ENCODE results near the gene BUD13. TPM values are rescaled to one million over a fixed set of nuclear protein-coding genes. Genes with fewer than 3 reads are reported as not detected.
"Not testable (repeated sequence)": the region's sequence is repeated elsewhere in the genome, so short reads cannot be mapped to it uniquely, and the experiment has no call there.

The BUD13 gene
- polyA plus RNA-seq, result 10 to 100 TPM in 2 of 3 donors, 1 to 10 TPM in 1; 8.1 to 17.8 (median 11.0) TPM

- 0% methylated on average over 69 to 73 of the region's 73 CpGs for WGBS, 3 donors
- H3K27ac ChIP-seq (ENCODE audit: low read depth, low read length), result no peak within 1 kb of the TSS
Measured at GRCh38 chr11:116772443-116773202, at the start of gene BUD13. BUD13 (minus strand) TSS chr11:116772987; CDS start chr11:116772964, 23 bp downstream.

GRCh38 chr11:116822575-116822974 lies 49.8 kb upstream of the BUD13 start:
- 72 to 75% (median 74%) methylated on average over 5 of the region's 5 CpGs for WGBS, 3 donors
- no peak overlapping the region for H3K27ac ChIP-seq (ENCODE audit: low read depth, low read length)

GRCh38 chr11:116821050-116821918 lies 48.5 kb upstream of the BUD13 start:
- 92 to 94% (median 94%) methylated on average over 51 of the region's 51 CpGs for WGBS, 3 donors
- no peak overlapping the region for H3K27ac ChIP-seq (ENCODE audit: low read depth, low read length)

GRCh38 chr11:116819049-116819448 lies 46.3 kb upstream of the BUD13 start:
- no peak overlapping the region for H3K27ac ChIP-seq (ENCODE audit: low read depth, low read length)
- WGBS, 3 donors, result 87 to 90% (median 89%) methylated on average over 9 of the region's 9 CpGs

- 72 to 87% (median 73%) methylated on average over 6 of the region's 6 CpGs for WGBS, 3 donors
- H3K27ac ChIP-seq (ENCODE audit: low read depth, low read length), result no peak overlapping the region
Measured at GRCh38 chr11:116814502-116814901, 41.7 kb upstream of the BUD13 start.

- WGBS, 3 donors, result 56 to 72% (median 69%) methylated on average over 5 of the region's 5 CpGs
Measured at GRCh38 chr11:116813781-116814471, 41.1 kb upstream of the BUD13 start.

GRCh38 chr11:116813170-116813569 lies 40.4 kb upstream of the BUD13 start:
- H3K27ac ChIP-seq (ENCODE audit: low read depth, low read length), result no peak overlapping the region
- WGBS, 3 donors, result 90 to 94% (median 92%) methylated on average over 1 of the region's 1 CpG

More at GRCh38 chr11:116813781-116814471, 41.1 kb upstream of the BUD13 start:
- H3K27ac ChIP-seq (ENCODE audit: low read depth, low read length), result no peak overlapping the region

GRCh38 chr11:116812109-116812508 lies 39.3 kb upstream of the BUD13 start:
- no peak overlapping the region for H3K27ac ChIP-seq (ENCODE audit: low read depth, low read length)
- 84 to 97% (median 97%) methylated on average over 4 of the region's 4 CpGs for WGBS, 3 donors

GRCh38 chr11:116811194-116811593 lies 38.4 kb upstream of the BUD13 start:
- WGBS, 3 donors, result 72 to 83% (median 83%) methylated on average over 3 of the region's 3 CpGs
- H3K27ac ChIP-seq (ENCODE audit: low read depth, low read length), result no peak overlapping the region

GRCh38 chr11:116808262-116809175 lies 35.7 kb upstream of the BUD13 start:
- H3K27ac ChIP-seq (ENCODE audit: low read depth, low read length), result no peak overlapping the region
- WGBS, 3 donors, result 32 to 87% (median 82%) methylated on average over 14 of the region's 14 CpGs

- no peak overlapping the region for H3K27ac ChIP-seq (ENCODE audit: low read depth, low read length)
- WGBS, 3 donors, result 67 to 93% (median 90%) methylated on average over 6 of the region's 6 CpGs
Measured at GRCh38 chr11:116807601-116808261, 34.9 kb upstream of the BUD13 start.

- no peak overlapping the region for H3K27ac ChIP-seq (ENCODE audit: low read depth, low read length)
- 60 to 65% (median 62%) methylated on average over 3 of the region's 3 CpGs for WGBS, 3 donors
Measured at GRCh38 chr11:116804001-116804400, 31.2 kb upstream of the BUD13 start.

- not testable (repeated sequence) for H3K27ac ChIP-seq (ENCODE audit: low read depth, low read length)
Measured at GRCh38 chr11:116801662-116802061, 28.9 kb upstream of the BUD13 start.

GRCh38 chr11:116800610-116801009 lies 27.8 kb upstream of the BUD13 start:
- WGBS, 3 donors, result 89 to 100% (median 92%) methylated on average over 2 of the region's 2 CpGs

GRCh38 chr11:116798368-116798767 lies 25.6 kb upstream of the BUD13 start:
- no peak overlapping the region for H3K27ac ChIP-seq (ENCODE audit: low read depth, low read length)
- WGBS, 3 donors, result 80 to 89% (median 81%) methylated on average over 5 of the region's 5 CpGs

More at GRCh38 chr11:116800610-116801009, 27.8 kb upstream of the BUD13 start:
- H3K27ac ChIP-seq (ENCODE audit: low read depth, low read length), result no peak overlapping the region

GRCh38 chr11:116797816-116798215 lies 25.0 kb upstream of the BUD13 start:
- WGBS, 3 donors, result 59 to 90% (median 88%) methylated on average over 5 of the region's 5 CpGs
- no peak overlapping the region for H3K27ac ChIP-seq (ENCODE audit: low read depth, low read length)

GRCh38 chr11:116796548-116796947 lies 23.8 kb upstream of the BUD13 start:
- WGBS, 3 donors, result 66 to 86% (median 72%) methylated on average over 1 of the region's 1 CpG
- H3K27ac ChIP-seq (ENCODE audit: low read depth, low read length), result no peak overlapping the region

Measured in adipose tissue (tissue), 3 donors.